CD14-positive monocyte (primary cell): ENCODE results near the gene PRSS58. TPM values are rescaled to one million over a fixed set of nuclear protein-coding genes. Genes with fewer than 3 reads are reported as not detected.

Source experiments
- DNase-seq, 3 donors: peaks; one replicate each; pipeline ENCODE4 v3.0.0-alpha.2; 2011 to 2022
- H2AFZ ChIP-seq: 2 replicates; pipeline ENCODE4 v1.6.0; 2012; ENCODE audit warnings: mild to moderate bottlenecking, low read depth, low read length, inconsistent platforms; ENCODE audit not compliant: insufficient read depth, poor library complexity, severe bottlenecking
- H3K27ac ChIP-seq, 2 donors: 1 replicate in 1 of 2; 2 replicates in 1 of 2; pipeline ENCODE4 v1.5.1; 2012 to 2013; ENCODE audit warnings: low read length in 2 of 2, control low read depth in 1 of 2, inconsistent platforms in 1 of 2, low read depth in 1 of 2, mild to moderate bottlenecking in 1 of 2
- H3K27me3 ChIP-seq, 2 donors: one replicate each; pipeline versions ENCODE4 v1.6.0 to v1.6.1; 2011 to 2013; ENCODE audit warnings: low read length in 2 of 2; ENCODE audit not compliant: control insufficient read depth in 2 of 2, insufficient read depth in 2 of 2
- H3K36me3 ChIP-seq, 2 donors: replicated peaks in 1 of 2; 1 replicate in 1 of 2; 2 replicates in 1 of 2; pipeline versions ENCODE4 v1.5.1 to v1.6.1; 2012 to 2013; ENCODE audit warnings: low read length in 2 of 2, control low read depth in 1 of 2, inconsistent platforms in 1 of 2, mild to moderate bottlenecking in 1 of 2; ENCODE audit not compliant: insufficient read depth in 2 of 2, control insufficient read depth in 1 of 2
- H3K4me1 ChIP-seq, 2 donors: 1 replicate in 1 of 2; 2 replicates in 1 of 2; pipeline versions ENCODE4 v1.5.1 to v1.6.1; 2012 to 2013; ENCODE audit warnings: low read length in 2 of 2, control low read depth in 1 of 2, inconsistent platforms in 1 of 2, mild to moderate bottlenecking in 1 of 2, moderate library complexity in 1 of 2; ENCODE audit not compliant: insufficient read depth in 2 of 2, control insufficient read depth in 1 of 2
- H3K4me2 ChIP-seq: replicated peaks from 2 replicates; pipeline ENCODE3; 2012; ENCODE audit warnings: low read length, moderate library complexity, mild to moderate bottlenecking; ENCODE audit not compliant: poor library complexity, severe bottlenecking; ENCODE audit errors: extremely low read depth
- H3K4me3 ChIP-seq, 3 experiments: fragments of 200-600 bp in 1 of 3; sonication (generic) in 1 of 3; replicated peaks in 1 of 3; 1 replicate in 2 of 3; 2 replicates in 1 of 3; pipeline ENCODE4 v1.5.1; 2011 to 2013; ENCODE audit warnings: low read length in 3 of 3, mild to moderate bottlenecking in 3 of 3, control low read depth in 2 of 3, low read depth in 2 of 3, inconsistent platforms in 1 of 3, moderate library complexity in 1 of 3
- H3K79me2 ChIP-seq: 2 replicates; pipeline ENCODE4 v1.6.0; 2012; ENCODE audit warnings: mild to moderate bottlenecking, control low read depth, inconsistent platforms, low read length, moderate library complexity; ENCODE audit not compliant: insufficient read depth
- H3K9ac ChIP-seq: 2 replicates; pipeline ENCODE4 v1.6.0; 2017; ENCODE audit warnings: low read length, mild to moderate bottlenecking; ENCODE audit not compliant: insufficient read depth, poor library complexity, severe bottlenecking
- H3K9me3 ChIP-seq, 2 donors: replicated peaks in 1 of 2; 1 replicate in 1 of 2; 2 replicates in 1 of 2; pipeline versions ENCODE4 v1.5.1 to v1.6.1; 2012 to 2013; ENCODE audit warnings: low read length in 2 of 2, control low read depth in 1 of 2; ENCODE audit not compliant: control insufficient read depth in 1 of 2, insufficient read depth in 1 of 2
- H4K20me1 ChIP-seq: 2 replicates; pipeline ENCODE4 v1.6.0; 2012; ENCODE audit warnings: mild to moderate bottlenecking, low read length, control low read depth, moderate library complexity; ENCODE audit not compliant: insufficient read depth
- H3K27ac Mint-ChIP-seq, 7 donors: one replicate each; pipeline ENCODE4 v1.8.0; 2020; ENCODE audit warnings: mild to moderate bottlenecking in 7 of 7, mixed read lengths in 7 of 7, moderate library complexity in 6 of 7, inconsistent platforms in 2 of 7
- H3K27me3 Mint-ChIP-seq, 3 donors: one replicate each; pipeline ENCODE4 v1.8.0; 2021 to 2022; ENCODE audit warnings: low read depth in 3 of 3, mild to moderate bottlenecking in 3 of 3, mixed read lengths in 3 of 3, moderate library complexity in 3 of 3, inconsistent platforms in 1 of 3
- H3K36me3 Mint-ChIP-seq, 2 donors: one replicate each; pipeline ENCODE4 v1.8.0; 2020; ENCODE audit warnings: mixed read lengths in 2 of 2, inconsistent platforms in 1 of 2, mild to moderate bottlenecking in 1 of 2
- H3K4me1 Mint-ChIP-seq: one replicate; pipeline ENCODE4 v1.8.0; 2020; ENCODE audit warnings: mild to moderate bottlenecking, mixed read lengths
- H3K4me3 Mint-ChIP-seq, 2 donors: one replicate each; pipeline ENCODE4 v1.8.0; 2020; ENCODE audit warnings: mild to moderate bottlenecking in 2 of 2, mixed read lengths in 2 of 2, moderate library complexity in 1 of 2
- H3K9me3 Mint-ChIP-seq, 7 donors: one replicate each; pipeline ENCODE4 v1.8.0; 2020 to 2022; ENCODE audit warnings: mixed read lengths in 7 of 7, mild to moderate bottlenecking in 6 of 7, moderate library complexity in 6 of 7, inconsistent platforms in 2 of 7
- CTCF ChIP-seq: fragments of 200-600 bp; IDR thresholded peaks from one replicate; pipeline ENCODE4 v1.8.0; 2022; ENCODE audit warnings: antibody characterized with exemption, mild to moderate bottlenecking
- WGBS: methylation state at CpG from one replicate; pipeline ENCODE4 v1.1.5; 2013; ENCODE audit warnings: missing lambda C conversion rate; ENCODE audit not compliant: insufficient coverage; 5-methylcytosine and 5-hydroxymethylcytosine counted together
- intact Hi-C, 2 donors: fragments of 100-400 bp; cut with micrococcal nuclease; formaldehyde crosslinking; loops; one replicate each; pipeline versions ENCODE4 v1.15.0 to v1.15.1; 2023
- polyA minus RNA-seq: library from RNA; depleted of rRNA, polyadenylated mRNA; stranded (reverse); fragments of >200 nt; gene quantifications from 2 replicates; pipeline ENCODE4 v1.2.3, GENCODE V29; 2012
- polyA plus RNA-seq, 3 donors: library from polyadenylated mRNA; depleted of rRNA in 1 of 3; unstranded in 2 of 3; stranded (reverse) in 1 of 3; fragments of 300-500 nt in 2 of 3; fragments of >200 nt in 1 of 3; fragmentation: Illumina TruSeq in 2 of 3; gene quantifications; 1 replicate in 2 of 3; 2 replicates in 1 of 3; pipeline ENCODE4 v1.2.3, GENCODE V29; 2012 to 2021
- total RNA-seq, 12 experiments: library from RNA in 1 of 12; stranded (reverse) in 1 of 12; fragments of 120-200 nt in 1 of 12; gene quantifications; one replicate each; pipeline ENCODE4 v1.2.4 and lab custom pipeline; 2013 to 2026; ENCODE audit warnings: mixed read lengths in 6 of 12, inconsistent platforms in 1 of 12

PRSS58 gene
- not detected for total RNA-seq (2013)
- not detected for polyA plus RNA-seq
- not detected in 2 replicates for polyA minus RNA-seq
- total RNA-seq (lab: John Stamatoyannopoulos, UW), result 0 to 0.45 (median 0) reads per million in 11 experiments

GRCh38 chr7:142257958-142258357, at the start of gene PRSS58:
Gene PRSS58, minus strand, starts transcription at chr7:142258058. Its CDS starts 351 bp downstream, at chr7:142257707.
- intact Hi-C loops, result no loop called here
- no CpG with 5 or more reads among the region's 1 CpG for WGBS
- H3K27me3 Mint-ChIP-seq, result peaks cover 0 to 4% (median 1%) of the 10 kb centered on the region in 3 donors

GRCh38 chr7:142307246-142307900, 49.5 kb upstream of the PRSS58 start:
- no peak overlapping the region for H3K4me3 Mint-ChIP-seq
- H3K4me1 Mint-ChIP-seq, result peaks cover 17% of the 10 kb centered on the region
- Histone ChIP-seq H3K9ac (no peak overlapping the region), H4K20me1 (no peaks in the 10 kb centered on the region), H3K4me2 (no peak overlapping the region), H3K79me2 (no peaks in the 10 kb centered on the region), H3K9me3 (no peaks in the 10 kb centered on the region), H2AFZ (no peak overlapping the region), H3K4me3 (no peak overlapping the region), H3K27me3 (no peaks in the 10 kb centered on the region), H3K4me1 (no peaks in the 10 kb centered on the region), H3K36me3 (no peaks in the 10 kb centered on the region), H3K27ac (no peak overlapping the region)
- peaks cover 0 to 2% (median 0%) of the 10 kb centered on the region in 3 donors for H3K27me3 Mint-ChIP-seq
- H3K9me3 Mint-ChIP-seq, result peaks cover 0 to 2% (median 0%) of the 10 kb centered on the region in 7 donors
- intact Hi-C loops, result no loop called here
- 88% methylated on average over 11 of the region's 11 CpGs for WGBS
- DNase-seq, result no peak
- H3K27ac Mint-ChIP-seq, result no peak overlapping the region
- TF ChIP-seq CTCF, result no peak
- no peaks in the 10 kb centered on the region for H3K36me3 Mint-ChIP-seq

More at GRCh38 chr7:142257958-142258357, at the start of gene PRSS58:
- DNase-seq, result no peak
- no peak within 1 kb of the TSS for H3K4me3 Mint-ChIP-seq
- Histone ChIP-seq H3K4me1 (no peaks in the 10 kb centered on the region), H3K9ac (no peak within 1 kb of the TSS), H3K4me3 (no peak within 1 kb of the TSS), H3K27me3 (no peaks in the 10 kb centered on the region), H3K27ac (no peak within 1 kb of the TSS), H4K20me1 (no peaks in the 10 kb centered on the region), H3K4me2 (no peak within 1 kb of the TSS), H2AFZ (no peak within 1 kb of the TSS), H3K36me3 (no peaks in the 10 kb centered on the region), H3K9me3 (no peaks in the 10 kb centered on the region), H3K79me2 (no peaks in the 10 kb centered on the region)
- TF ChIP-seq CTCF, result no peak
- H3K27ac Mint-ChIP-seq, result peak within 1 kb of the TSS in 1 of 7 donors; percentile 2
- peaks cover 0 to 10% (median 3%) of the 10 kb centered on the region in 7 donors for H3K9me3 Mint-ChIP-seq
- H3K36me3 Mint-ChIP-seq, result no peaks in the 10 kb centered on the region
- H3K4me1 Mint-ChIP-seq, result no peaks in the 10 kb centered on the region
